CD4-positive, alpha-beta memory T cell (primary cell): Measurements from ENCODE around the gene AXIN1. TPM values are rescaled to one million over a fixed set of nuclear protein-coding genes. Genes with fewer than 3 reads are reported as not detected.
A peak's percentile ranks its signal among the peaks of the same experiment; 100 is the strongest.

Experiments
- CTCF ChIA-PET: fragments of 350-600 bp; sonication (Branson Sonifier 250); formaldehyde crosslinking; loops from one replicate; lab custom pipeline; 2021; ENCODE audit warnings: inconsistent platforms; ENCODE audit not compliant: partially characterized antibody; lab: Charles Lee
- POLR2A ChIA-PET: fragments of 350-600 bp; sonication (Branson Sonifier 250); formaldehyde crosslinking; loops from one replicate; lab custom pipeline; 2021; ENCODE audit not compliant: partially characterized antibody; lab: Charles Lee
- DNase-seq, 5 donors: peaks; one replicate each; pipeline versions ENCODE4 v3.0.0 to v3.0.0-alpha.2; 2020 to 2022; ENCODE audit warnings: mixed read lengths in 1 of 5
- H3K27ac ChIP-seq: one replicate; pipeline ENCODE4 v1.7.0; 2013; ENCODE audit warnings: low read depth, low read length
- H3K27me3 ChIP-seq: 2 replicates; pipeline ENCODE4 v1.7.0; 2013; ENCODE audit warnings: mild to moderate bottlenecking, low read length, moderate library complexity; ENCODE audit not compliant: insufficient read depth
- H3K36me3 ChIP-seq: 2 replicates; pipeline ENCODE4 v1.7.0; 2013; ENCODE audit warnings: mild to moderate bottlenecking, low read length, moderate library complexity; ENCODE audit not compliant: insufficient read depth
- H3K4me1 ChIP-seq: 2 replicates; pipeline ENCODE4 v1.7.0; 2013; ENCODE audit warnings: mild to moderate bottlenecking, low read length, moderate library complexity; ENCODE audit not compliant: insufficient read depth
- H3K4me3 ChIP-seq, 2 donors: one replicate each; pipeline ENCODE4 v1.7.0; 2013; ENCODE audit warnings: low read length in 2 of 2, mild to moderate bottlenecking in 1 of 2
- H3K9me3 ChIP-seq, 2 donors: one replicate each; pipeline ENCODE4 v1.7.0; 2013; ENCODE audit warnings: low read length in 2 of 2, control low read depth in 1 of 2; ENCODE audit not compliant: control insufficient read depth in 1 of 2
- H3K27ac Mint-ChIP-seq, 7 donors: one replicate each; pipeline ENCODE4 v1.8.0; 2020 to 2021; ENCODE audit warnings: mixed read lengths in 7 of 7, mild to moderate bottlenecking in 6 of 7, inconsistent platforms in 3 of 7, moderate library complexity in 3 of 7
- H3K27me3 Mint-ChIP-seq, 2 donors: one replicate each; pipeline ENCODE4 v1.8.0; 2020 to 2021; ENCODE audit warnings: mixed read lengths in 2 of 2
- H3K36me3 Mint-ChIP-seq, 2 donors: one replicate each; pipeline ENCODE4 v1.8.0; 2020 to 2021; ENCODE audit warnings: mixed read lengths in 2 of 2, inconsistent platforms in 1 of 2, mild to moderate bottlenecking in 1 of 2
- H3K4me1 Mint-ChIP-seq, 4 donors: one replicate each; pipeline ENCODE4 v1.8.0; 2020 to 2021; ENCODE audit warnings: mixed read lengths in 4 of 4, mild to moderate bottlenecking in 1 of 4
- H3K4me3 Mint-ChIP-seq, 8 donors: one replicate each; pipeline ENCODE4 v1.8.0; 2020 to 2021; ENCODE audit warnings: mixed read lengths in 8 of 8, mild to moderate bottlenecking in 7 of 8, moderate library complexity in 6 of 8, inconsistent platforms in 3 of 8
- H3K9me3 Mint-ChIP-seq, 8 donors: one replicate each; pipeline ENCODE4 v1.8.0; 2020 to 2021; ENCODE audit warnings: mixed read lengths in 8 of 8, mild to moderate bottlenecking in 5 of 8, inconsistent platforms in 3 of 8, moderate library complexity in 1 of 8
- intact Hi-C: fragments of 100-400 bp; cut with micrococcal nuclease; formaldehyde crosslinking; loops from one replicate; pipeline ENCODE4 v1.15.1; 2023
- polyA plus RNA-seq, 2 donors: library from polyadenylated mRNA; unstranded; fragments of 300-500 nt; fragmentation: Illumina TruSeq; gene quantifications; one replicate each; pipeline ENCODE4 v1.2.3, GENCODE V29; 2021
- total RNA-seq, 2 experiments: library from RNA; stranded (reverse); gene quantifications; one replicate each; pipeline ENCODE4 v1.2.3, GENCODE V29; 2021

AXIN1 gene
- total and polyA plus RNA-seq, 4 experiments from 2014 or later = 0.67 to 43.0 (median 23.2) TPM

DNA sequence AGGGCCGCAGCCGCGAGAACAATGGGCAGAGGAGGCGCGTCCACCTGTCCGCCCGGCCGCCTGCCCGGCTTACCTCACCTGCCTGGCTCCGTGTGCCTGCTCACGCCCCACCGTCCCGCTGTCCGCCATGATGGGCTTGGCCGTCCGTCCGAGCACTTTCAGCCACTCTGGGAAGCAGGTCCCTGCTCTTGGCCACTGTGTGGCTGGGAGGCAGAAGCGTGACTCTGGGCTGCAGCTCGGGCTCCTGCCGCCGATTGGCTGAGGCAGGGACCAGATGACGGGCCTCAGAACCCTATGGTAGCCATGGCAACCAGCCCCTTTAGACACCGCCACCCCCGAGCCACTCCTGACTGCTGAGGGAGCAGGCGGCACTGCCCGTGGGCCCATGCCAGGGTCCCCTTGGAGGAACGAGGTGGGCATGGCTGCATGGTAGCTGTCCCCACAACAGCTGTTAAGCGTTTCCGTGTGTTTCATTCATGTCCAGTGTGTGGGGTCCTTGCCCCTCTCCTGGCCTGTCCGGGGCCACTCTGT, 8.9 kb upstream of the AXIN1 start:
- H3K36me3 Mint-ChIP-seq = no peaks in the 10 kb centered on the region
- intact Hi-C loops = no loop called here
- H3K4me1 ChIP-seq = peaks cover 12% of the 10 kb centered on the region
- no peak overlapping the region for H3K4me3 ChIP-seq
- H3K27ac ChIP-seq = no peak overlapping the region
- H3K27me3 Mint-ChIP-seq = no peaks in the 10 kb centered on the region
- no peaks in the 10 kb centered on the region for H3K9me3 Mint-ChIP-seq
- H3K27ac Mint-ChIP-seq = no peak overlapping the region
- peaks cover 5 to 9% (median 7%) of the 10 kb centered on the region in 4 donors for H3K4me1 Mint-ChIP-seq
- no peaks in the 10 kb centered on the region for H3K27me3 ChIP-seq
- DNase-seq = no peak
- H3K9me3 ChIP-seq = no peaks in the 10 kb centered on the region
- H3K36me3 ChIP-seq = peaks cover under 1% of the 10 kb centered on the region
- ChIA-PET CTCF (interaction anchor here (1.0 to 2.9 kb wide), 13 partner anchors 8 to 296 kb away, joined by 3 to 23 read pairs (median 4); partner anchors contain the start of genes AXIN1, FAM234A and NPRL3), POLR2A (interaction anchor here (0.5 to 2.3 kb wide), 3 partner anchors 19 to 255 kb away, joined by 3 to 6 read pairs (median 4); partner anchors contain the start of gene LUC7L)
- no peak overlapping the region for H3K4me3 Mint-ChIP-seq

GRCh38 chr16:360698-361336, 8.3 kb upstream of the AXIN1 start:
- Histone ChIP-seq H3K36me3 (no peaks in the 10 kb centered on the region), H3K27me3 (no peaks in the 10 kb centered on the region), H3K4me3 (no peak overlapping the region), H3K27ac (no peak overlapping the region), H3K4me1 (peaks cover 18% of the 10 kb centered on the region), H3K9me3 (no peaks in the 10 kb centered on the region)
- Mint-ChIP-seq H3K4me3 (peak overlapping the region in 1 of 8 donors; percentile 20), H3K27ac (peak overlapping the region in 1 of 7 donors; percentile 42), H3K4me1 (peaks cover 6 to 13% (median 8%) of the 10 kb centered on the region in 4 donors), H3K36me3 (no peaks in the 10 kb centered on the region), H3K27me3 (no peaks in the 10 kb centered on the region), H3K9me3 (no peaks in the 10 kb centered on the region)
- ChIA-PET POLR2A (interaction anchor here (1.4 to 2.3 kb wide), 2 partner anchors 132 to 254 kb away, joined by 4 to 6 read pairs; partner anchors contain the start of gene LUC7L), CTCF (interaction anchor here (1.0 to 2.9 kb wide), 6 partner anchors 29 to 295 kb away, joined by 3 to 23 read pairs (median 8); no protein-coding TSS in a partner anchor)
- intact Hi-C loops = no loop called here
- DNase-seq = no peak

DNA sequence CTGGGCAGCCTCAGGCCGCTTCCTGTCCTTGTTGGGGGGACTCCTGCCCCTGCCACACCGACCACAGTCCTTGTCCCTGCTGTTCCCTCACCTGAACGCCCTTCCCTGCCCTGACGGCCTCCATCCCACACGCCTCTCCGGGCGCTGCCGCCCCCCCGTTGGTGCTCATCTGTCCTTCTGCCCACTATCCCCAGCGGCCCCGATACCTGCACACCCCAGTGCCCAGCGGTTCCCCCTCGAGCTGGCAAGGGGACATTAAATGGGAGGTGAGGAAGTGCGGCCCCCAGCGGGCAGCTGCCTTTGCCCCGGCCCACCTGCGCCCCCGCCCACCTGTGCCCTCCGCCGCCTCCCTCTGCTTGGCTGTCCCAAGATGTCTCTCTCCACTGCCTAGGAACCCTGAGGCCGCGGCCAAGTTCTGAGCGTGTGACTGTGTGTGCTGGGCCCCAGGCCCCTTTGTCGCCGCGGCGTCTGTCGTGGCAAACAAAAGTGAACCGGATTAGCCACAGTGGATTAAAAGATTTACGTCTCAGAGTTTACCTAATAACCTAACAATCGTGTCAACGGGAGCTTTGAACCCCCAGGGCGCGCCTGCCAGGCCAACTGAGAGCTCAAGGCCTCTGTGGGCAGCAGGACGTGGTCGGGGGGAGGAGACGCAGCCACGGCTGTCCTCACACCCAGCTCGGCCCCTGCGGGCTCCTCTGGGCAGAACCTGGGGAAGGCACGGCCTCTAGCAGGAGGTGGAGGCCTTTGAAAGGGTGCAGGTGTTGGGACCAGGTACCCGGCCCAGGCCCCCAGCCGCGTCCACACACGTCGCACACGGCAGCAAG, 7.6 kb upstream of the AXIN1 start:
- ChIA-PET CTCF (interaction anchor here (1.0 to 1.7 kb wide), 3 partner anchors 30 to 294 kb away, joined by 3 to 8 read pairs (median 4); no protein-coding TSS in a partner anchor), POLR2A (no interaction called here)
- DNase-seq = no peak
- H3K4me3 ChIP-seq = no peak overlapping the region
- H3K27me3 ChIP-seq = no peaks in the 10 kb centered on the region
- no peak overlapping the region for H3K27ac ChIP-seq
- Mint-ChIP-seq H3K4me3 (no peak overlapping the region), H3K36me3 (no peaks in the 10 kb centered on the region), H3K27ac (no peak overlapping the region), H3K4me1 (peaks cover 11 to 20% (median 14%) of the 10 kb centered on the region in 4 donors), H3K9me3 (no peaks in the 10 kb centered on the region), H3K27me3 (no peaks in the 10 kb centered on the region)
- no peaks in the 10 kb centered on the region for H3K36me3 ChIP-seq
- H3K9me3 ChIP-seq = no peaks in the 10 kb centered on the region
- H3K4me1 ChIP-seq = peaks cover 26% of the 10 kb centered on the region
- intact Hi-C loops = no loop called here

DNA sequence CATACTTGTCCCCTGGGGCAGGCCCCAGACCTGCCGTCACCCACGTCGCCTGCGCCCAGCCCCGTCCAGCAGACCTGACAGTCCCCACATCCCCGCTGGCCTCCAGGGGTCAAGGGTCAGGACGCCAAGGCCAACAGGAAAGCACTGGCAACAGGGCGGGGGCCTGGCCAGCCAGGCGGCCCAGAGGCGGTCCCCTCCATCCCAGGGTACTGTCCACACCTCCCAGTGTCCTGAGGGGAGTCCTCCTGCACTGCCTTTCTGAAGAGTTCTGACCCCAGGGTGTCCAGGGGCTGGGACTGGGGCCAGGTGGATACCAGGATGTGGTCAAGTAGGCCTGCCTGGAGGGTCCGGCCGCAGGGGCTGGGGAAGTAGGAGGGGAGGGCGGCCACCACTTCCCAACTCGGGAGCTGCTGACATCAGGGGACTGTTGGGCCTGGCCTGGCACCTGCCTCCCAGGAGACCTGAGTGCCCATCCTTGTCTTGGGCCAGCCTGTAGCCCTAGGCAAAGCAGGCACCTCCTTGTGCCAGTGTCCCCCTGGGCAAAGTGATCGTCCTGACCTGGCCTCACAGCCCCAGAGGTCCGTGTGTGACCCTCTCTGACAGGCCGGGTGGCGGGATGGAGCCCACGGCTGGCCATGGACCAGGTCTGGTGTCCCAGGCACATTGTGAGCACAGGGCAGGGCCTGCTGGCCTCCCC, 6.7 kb upstream of the AXIN1 start:
- no peaks in the 10 kb centered on the region for H3K9me3 Mint-ChIP-seq
- DNase-seq = no peak
- H3K4me1 ChIP-seq = peaks cover 34% of the 10 kb centered on the region
- H3K36me3 Mint-ChIP-seq = no peaks in the 10 kb centered on the region
- CTCF ChIA-PET = no interaction called here
- no peaks in the 10 kb centered on the region for H3K9me3 ChIP-seq
- no peaks in the 10 kb centered on the region for H3K36me3 ChIP-seq
- peaks cover 14 to 29% (median 19%) of the 10 kb centered on the region in 4 donors for H3K4me1 Mint-ChIP-seq
- POLR2A ChIA-PET = no interaction called here
- H3K27me3 Mint-ChIP-seq = no peaks in the 10 kb centered on the region
- no peaks in the 10 kb centered on the region for H3K27me3 ChIP-seq
- H3K27ac ChIP-seq = no peak overlapping the region
- H3K27ac Mint-ChIP-seq = no peak overlapping the region
- intact Hi-C loops = no loop called here
- H3K4me3 Mint-ChIP-seq = no peak overlapping the region
- H3K4me3 ChIP-seq = no peak overlapping the region

DNA sequence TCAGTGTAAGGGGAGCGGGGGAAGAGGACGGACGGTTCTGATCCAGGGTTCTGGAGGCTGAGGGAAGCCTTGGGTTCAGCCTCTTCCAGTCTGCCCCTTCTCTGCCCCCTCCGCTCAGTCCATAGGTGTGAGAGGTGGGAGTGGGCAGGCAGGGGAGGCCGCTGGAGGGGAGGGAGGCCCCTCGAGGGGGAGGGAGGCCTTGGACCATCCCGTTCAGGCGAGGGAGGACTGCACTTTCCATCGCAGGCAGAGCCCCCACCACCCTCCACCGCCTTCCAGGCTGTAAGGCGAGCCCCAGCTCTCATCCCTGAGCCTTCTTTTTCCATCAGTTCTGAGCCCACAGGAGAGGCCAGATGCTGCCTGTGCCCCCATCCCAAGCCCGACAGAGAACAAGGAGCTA, 4.2 kb upstream of the AXIN1 start:
- intact Hi-C loops = no loop called here
- Mint-ChIP-seq H3K9me3 (no peaks in the 10 kb centered on the region), H3K4me1 (peaks cover 16 to 30% (median 23%) of the 10 kb centered on the region in 4 donors), H3K27me3 (no peaks in the 10 kb centered on the region), H3K27ac (peak overlapping the region in 4 of 7 donors; percentile 27 to 95 (median 74)), H3K4me3 (no peak overlapping the region), H3K36me3 (no peaks in the 10 kb centered on the region)
- Histone ChIP-seq H3K4me3 (no peak overlapping the region), H3K36me3 (no peaks in the 10 kb centered on the region), H3K27ac (no peak overlapping the region), H3K4me1 (peaks cover 39% of the 10 kb centered on the region), H3K9me3 (no peaks in the 10 kb centered on the region), H3K27me3 (no peaks in the 10 kb centered on the region)
- DNase-seq = no peak
- CTCF ChIA-PET = interaction anchor here (1.4 to 1.6 kb wide), 2 partner anchors 122 to 249 kb away, joined by 3 to 4 read pairs; partner anchors contain the start of gene FAM234A
- POLR2A ChIA-PET = interaction anchor here (1.0 kb wide), 1 partner anchor 12 kb away, joined by 3 read pairs; no protein-coding TSS in a partner anchor

DNA sequence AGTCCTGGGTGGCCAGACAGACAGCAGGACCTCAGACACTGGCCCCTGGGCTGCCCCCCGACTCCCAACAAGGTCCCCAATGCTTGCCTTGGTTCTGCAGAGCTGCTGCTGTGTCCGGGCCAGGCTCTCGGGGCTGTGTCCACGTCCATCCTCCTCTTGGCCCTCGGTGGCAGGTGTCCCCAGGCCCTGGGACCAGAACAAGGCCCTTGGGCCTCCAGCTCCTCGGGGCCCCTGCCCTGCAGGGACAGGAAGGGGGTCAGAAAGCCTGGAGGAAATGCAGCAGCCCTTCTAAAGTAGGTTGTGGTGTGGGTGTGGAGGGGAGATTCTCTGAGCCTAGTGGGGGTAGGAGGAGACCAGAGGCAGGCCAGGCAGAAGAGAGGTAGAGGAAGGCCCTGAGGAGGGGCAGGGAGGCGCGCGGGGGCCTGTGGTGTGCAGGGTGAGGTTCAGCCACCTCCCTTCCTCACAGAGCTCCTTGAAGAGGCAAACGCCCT, 2.5 kb upstream of the AXIN1 start:
- no peaks in the 10 kb centered on the region for H3K27me3 Mint-ChIP-seq
- Histone ChIP-seq H3K4me3 (peak overlapping the region; percentile 36 to 37), H3K36me3 (no peaks in the 10 kb centered on the region), H3K9me3 (no peaks in the 10 kb centered on the region), H3K27me3 (no peaks in the 10 kb centered on the region), H3K27ac (peak overlapping the region; percentile 49), H3K4me1 (peaks cover 53% of the 10 kb centered on the region)
- ChIA-PET CTCF (interaction anchor here (1.3 to 1.6 kb wide), 2 partner anchors 120 to 248 kb away, joined by 3 to 4 read pairs; partner anchors contain the start of gene FAM234A), POLR2A (interaction anchor here (0.6 to 2.6 kb wide), 9 partner anchors 10 to 301 kb away, joined by 3 to 8 read pairs (median 4); partner anchors contain the start of genes FAM234A, LUC7L, MRPL28 and PGAP6)
- H3K4me1 Mint-ChIP-seq = peaks cover 19 to 48% (median 35%) of the 10 kb centered on the region in 4 donors
- H3K27ac Mint-ChIP-seq = peak overlapping the region; percentile 80 to 97 (median 90)
- intact Hi-C loops = no loop called here
- H3K9me3 Mint-ChIP-seq = no peaks in the 10 kb centered on the region
- H3K4me3 Mint-ChIP-seq = peak overlapping the region; percentile 79 to 92 (median 82)
- H3K36me3 Mint-ChIP-seq = peaks cover 0 to 8% of the 10 kb centered on the region in 2 donors
- DNase-seq = peak; percentile 54 to 76 (median 63)
